ENCODE results near the gene SMCHD1.

DNA sequence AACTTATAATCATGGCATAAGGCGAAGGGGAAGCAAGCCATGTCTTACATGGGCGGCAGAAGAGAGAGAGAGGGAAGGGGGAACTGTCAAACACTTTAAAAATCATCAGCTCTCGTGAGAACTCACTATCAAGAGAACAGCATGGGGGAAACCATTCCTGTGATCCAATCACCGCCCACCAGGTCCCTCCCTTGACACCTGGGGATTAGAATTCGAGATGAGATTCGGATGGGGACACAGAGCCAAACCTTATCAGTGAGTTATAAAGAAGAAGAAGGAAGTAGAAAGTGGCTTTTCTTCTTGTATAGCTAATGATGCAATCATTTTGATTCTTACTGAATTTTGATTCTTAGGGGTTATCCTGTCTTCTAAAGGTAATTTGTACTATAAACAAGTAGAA is 51.4 kb downstream of the SMCHD1 start:
- TF ChIP-seq, protein P1, sequence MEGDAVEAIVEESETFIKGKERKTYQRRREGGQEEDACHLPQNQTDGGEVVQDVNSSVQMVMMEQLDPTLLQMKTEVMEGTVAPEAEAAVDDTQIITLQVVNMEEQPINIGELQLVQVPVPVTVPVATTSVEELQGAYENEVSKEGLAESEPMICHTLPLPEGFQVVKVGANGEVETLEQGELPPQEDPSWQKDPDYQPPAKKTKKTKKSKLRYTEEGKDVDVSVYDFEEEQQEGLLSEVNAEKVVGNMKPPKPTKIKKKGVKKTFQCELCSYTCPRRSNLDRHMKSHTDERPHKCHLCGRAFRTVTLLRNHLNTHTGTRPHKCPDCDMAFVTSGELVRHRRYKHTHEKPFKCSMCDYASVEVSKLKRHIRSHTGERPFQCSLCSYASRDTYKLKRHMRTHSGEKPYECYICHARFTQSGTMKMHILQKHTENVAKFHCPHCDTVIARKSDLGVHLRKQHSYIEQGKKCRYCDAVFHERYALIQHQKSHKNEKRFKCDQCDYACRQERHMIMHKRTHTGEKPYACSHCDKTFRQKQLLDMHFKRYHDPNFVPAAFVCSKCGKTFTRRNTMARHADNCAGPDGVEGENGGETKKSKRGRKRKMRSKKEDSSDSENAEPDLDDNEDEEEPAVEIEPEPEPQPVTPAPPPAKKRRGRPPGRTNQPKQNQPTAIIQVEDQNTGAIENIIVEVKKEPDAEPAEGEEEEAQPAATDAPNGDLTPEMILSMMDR (IDR thresholded peaks at IDR 0.05) = no peak
- no peak for TF ChIP-seq POLR2A (IDR thresholded peaks at IDR 0.05)

Measured in right lobe of liver (tissue), 4 donors.